NCI-H1048 (cell line): ENCODE measurements around the gene CDH8.
"Not testable (repeated sequence)": the region's sequence is repeated elsewhere in the genome, so short reads cannot be mapped to it uniquely, and the experiment has no call there.

Experiments
- DNase-seq: peaks from one replicate; lab custom pipeline; 2025; lab: John Stamatoyannopoulos, UW

The CDH8 gene

DNA sequence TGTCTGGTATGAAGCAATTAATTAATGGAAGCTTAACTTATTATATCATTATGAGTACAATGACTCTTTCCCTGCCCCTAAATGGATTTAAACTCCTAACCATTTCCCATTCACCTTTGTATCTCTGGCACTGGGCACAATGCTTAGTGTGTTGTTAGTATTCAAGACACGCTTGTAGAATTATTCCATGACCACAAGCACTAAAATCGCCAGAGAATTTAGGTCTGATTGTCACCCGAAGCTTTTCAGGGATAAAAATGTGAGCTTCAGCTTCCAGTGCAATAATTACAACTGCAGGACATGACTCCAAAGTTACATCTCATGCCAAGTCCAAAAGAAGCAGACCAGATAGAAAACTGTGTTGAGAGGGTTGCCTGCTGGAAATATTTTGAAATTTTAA is 101.6 kb downstream of the CDH8 start:
- DNase-seq = no peak

DNA sequence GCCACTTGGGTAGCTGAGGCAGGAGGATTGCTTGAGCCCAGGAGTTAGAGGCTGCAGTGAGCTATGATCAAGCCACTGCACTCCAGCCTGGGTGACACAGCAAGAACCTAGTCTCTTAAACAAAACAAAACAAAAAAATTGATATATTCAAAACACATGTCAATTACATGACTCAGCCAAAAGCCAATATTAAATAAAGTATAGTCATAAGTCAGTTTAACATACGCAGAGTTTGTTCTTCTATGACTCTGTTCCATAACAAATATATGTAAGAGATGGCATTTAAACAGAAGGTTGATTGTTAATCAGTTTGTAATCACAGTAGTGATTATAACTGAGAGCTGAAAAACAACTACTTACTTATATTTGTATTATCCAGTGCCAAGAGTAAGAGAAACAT is 106.5 kb downstream of the CDH8 start:
- DNase-seq = no peak

DNA sequence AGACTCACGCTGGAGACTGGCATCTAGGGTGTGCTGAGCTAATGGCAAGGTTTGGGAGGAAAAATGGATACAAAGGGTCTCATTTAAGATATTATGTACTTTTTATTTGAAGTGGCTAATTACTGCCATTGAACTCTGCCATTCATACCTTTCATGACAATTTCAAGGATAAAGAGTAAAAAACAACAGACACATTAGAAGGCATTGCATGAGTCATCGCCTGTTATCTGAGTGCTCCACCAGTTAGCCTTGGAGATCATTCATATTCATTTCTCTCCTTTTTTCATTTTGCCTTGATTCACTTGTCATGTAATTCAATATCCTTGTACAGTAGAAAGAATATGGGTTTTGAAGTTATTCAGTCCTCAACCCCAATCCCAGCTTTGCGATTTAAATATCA is 109.5 kb downstream of the CDH8 start:
- no peak for DNase-seq

GRCh38 chr16:61923629-61924028 is 112.6 kb downstream of the CDH8 start:
- DNase-seq = no peak

DNA sequence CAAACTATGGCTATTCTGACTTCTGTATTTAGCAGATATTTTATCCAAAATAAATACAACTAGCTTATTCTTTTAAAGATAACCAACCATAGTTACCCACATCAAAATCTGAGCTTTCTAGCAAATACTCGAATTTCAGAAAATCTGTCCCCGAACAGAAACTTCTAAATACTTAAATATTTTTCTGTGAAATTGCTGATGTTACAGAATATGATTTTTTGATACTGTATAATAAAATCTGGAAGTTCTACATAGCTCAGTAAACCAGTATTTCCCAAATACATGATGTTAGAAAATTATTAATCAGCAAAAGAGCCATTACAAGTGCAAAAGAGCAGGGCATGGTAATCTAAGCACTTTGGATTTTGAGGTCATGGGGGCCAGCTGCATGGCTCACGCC is 114.9 kb downstream of the CDH8 start:
- no peak for DNase-seq

- DNase-seq = not testable (repeated sequence)
Measured at GRCh38 chr16:61917865-61918826, 118.1 kb downstream of the CDH8 start.

- DNase-seq = no peak
Measured at GRCh38 chr16:61915569-61915968, 120.7 kb downstream of the CDH8 start.

GRCh38 chr16:61909074-61909473 is 127.2 kb downstream of the CDH8 start:
- no peak for DNase-seq

- DNase-seq = no peak
Measured at GRCh38 chr16:61908426-61908825, 127.8 kb downstream of the CDH8 start.

- DNase-seq = no peak
Measured at GRCh38 chr16:61901689-61902088, 134.5 kb downstream of the CDH8 start.

DNA sequence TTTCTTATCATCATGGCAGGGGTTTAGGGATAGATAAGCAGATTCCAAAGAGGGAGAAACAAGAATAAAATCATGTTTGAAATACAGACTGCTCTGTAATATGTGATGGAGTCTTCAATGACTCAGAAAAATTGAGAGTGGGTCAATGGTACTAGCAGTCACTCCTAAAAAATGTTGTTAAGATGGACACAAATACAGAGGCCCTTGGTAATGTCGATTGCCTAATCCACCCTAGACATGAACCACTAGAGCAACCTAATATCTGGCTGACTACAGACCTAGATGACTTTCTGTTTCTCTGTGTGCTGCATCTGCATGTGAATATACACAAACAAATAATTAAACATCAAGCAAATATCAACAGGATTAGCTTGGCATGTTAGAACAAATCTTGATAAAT is 135.8 kb downstream of the CDH8 start:
- no peak for DNase-seq

- no peak for DNase-seq
Measured at GRCh38 chr16:61897657-61898056, 138.6 kb downstream of the CDH8 start.

- DNase-seq = no peak
Measured at GRCh38 chr16:61892531-61892930, 143.7 kb downstream of the CDH8 start.

- no peak for DNase-seq
Measured at GRCh38 chr16:61891460-61891859, 144.8 kb downstream of the CDH8 start.

DNA sequence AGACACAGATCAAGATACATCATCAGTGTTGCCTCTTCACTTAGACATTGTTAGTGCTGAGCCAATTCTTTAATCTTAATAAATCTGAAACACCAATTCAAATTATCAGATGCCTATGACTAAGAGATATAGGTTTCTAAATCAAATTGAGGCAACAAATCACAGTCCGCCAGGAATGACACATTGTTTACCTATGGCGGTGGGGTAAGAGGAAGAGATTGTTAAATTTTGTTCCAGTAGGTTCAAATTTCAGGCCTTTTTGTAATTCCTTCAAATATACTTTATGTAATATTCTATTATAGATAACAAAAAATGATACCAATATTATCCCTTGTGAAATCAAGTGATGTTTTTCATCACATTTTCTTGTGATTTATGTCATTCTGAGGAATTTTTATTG is 145.9 kb downstream of the CDH8 start:
- no peak for DNase-seq

DNA sequence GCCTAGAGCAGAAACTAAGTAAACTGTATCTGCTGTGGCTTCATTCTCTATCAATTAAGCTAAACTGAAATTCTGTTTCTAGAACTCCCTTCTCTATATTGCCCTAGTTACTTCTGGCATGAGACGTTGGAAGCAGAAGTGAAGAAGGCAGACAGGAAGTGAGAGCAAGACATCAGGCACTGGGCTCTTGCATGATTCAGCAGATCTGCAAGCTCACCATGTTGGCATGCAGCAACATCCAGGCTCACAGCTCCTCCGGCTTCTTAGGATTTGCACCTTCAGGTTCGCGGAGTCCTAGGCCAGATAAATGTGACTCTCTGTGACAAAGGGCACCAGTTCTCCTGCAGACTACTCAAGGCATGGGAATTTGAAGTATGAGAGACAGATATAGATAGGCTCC is 148.3 kb downstream of the CDH8 start:
- DNase-seq = no peak

GRCh38 chr16:61885343-61885742 is 150.9 kb downstream of the CDH8 start:
- no peak for DNase-seq

GRCh38 chr16:61879306-61879705 is 156.9 kb downstream of the CDH8 start:
- DNase-seq = no peak

DNA sequence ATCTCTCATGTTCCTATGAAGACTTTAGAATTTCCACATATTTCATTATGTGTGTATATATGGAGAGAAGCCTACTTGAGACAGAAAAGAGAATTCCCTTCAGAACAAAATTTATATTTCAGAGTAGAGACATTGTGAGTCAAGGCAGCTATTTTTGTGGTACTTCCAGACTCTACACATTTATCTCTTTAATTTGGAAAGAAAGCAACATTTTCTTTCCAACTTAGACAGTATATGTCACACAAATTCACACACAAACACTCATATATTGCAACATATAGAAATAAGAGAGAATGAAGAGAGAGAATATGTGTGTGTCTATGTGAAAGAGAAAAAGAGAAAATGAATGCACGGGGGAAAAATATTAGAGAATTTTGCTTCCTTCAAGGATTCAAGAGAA is 158.8 kb downstream of the CDH8 start:
- DNase-seq = no peak

GRCh38 chr16:61872778-61873119 is 163.5 kb downstream of the CDH8 start:
- no peak for DNase-seq

GRCh38 chr16:61871837-61872777 is 164.1 kb downstream of the CDH8 start:
- DNase-seq = no peak

DNA sequence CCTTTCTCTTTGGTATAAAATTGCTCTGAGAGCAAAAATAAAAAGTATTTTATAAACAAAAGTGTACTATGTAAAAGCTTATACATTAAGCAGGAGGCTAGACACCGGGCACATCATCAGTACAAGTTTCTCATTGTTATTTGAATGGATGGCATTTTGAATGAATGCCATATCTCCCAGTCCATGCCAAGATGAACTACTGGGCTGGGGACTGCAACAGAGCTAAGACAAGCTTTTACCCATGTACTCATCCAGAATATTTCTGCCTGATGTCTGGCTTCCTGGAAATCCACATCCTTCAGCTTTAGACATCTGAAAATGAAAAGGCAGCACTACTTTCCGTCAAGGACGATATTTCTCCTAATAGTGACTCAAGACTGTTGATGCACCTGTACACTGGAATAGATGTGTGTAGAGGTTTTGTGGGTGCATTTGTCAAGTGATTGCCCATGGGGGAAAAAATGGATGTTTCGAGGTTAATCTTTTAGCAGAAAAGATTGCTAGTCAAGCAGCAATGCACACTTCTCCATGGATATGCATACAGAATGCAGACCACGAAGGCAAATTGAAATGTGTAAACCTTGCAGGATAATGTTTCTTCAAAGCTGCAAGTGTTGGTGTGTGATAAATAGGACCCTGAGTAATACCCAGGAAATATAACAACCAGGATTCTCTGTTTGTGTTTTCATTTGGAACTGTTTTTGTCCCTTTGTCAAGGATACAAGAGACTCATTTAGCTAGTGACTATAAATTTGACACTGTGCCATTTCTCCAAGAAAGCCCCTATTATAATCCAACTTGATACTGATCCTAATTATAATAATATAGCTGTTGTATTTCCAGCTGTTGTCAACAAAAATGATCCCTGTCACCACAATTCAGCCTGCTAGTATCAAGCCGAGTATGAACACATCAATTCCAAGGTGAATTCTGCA is 173.8 kb downstream of the CDH8 start:
- no peak for DNase-seq
